Astrocyte (in vitro differentiated cells and primary cell): Measurements from ENCODE around the gene PCDH10. TPM values are rescaled to one million over a fixed set of nuclear protein-coding genes. Genes with fewer than 3 reads are reported as not detected.
"Not testable (repeated sequence)": the region's sequence is repeated elsewhere in the genome, so short reads cannot be mapped to it uniquely, and the experiment has no call there.

ENCODE experiments used
- DNase-seq: peaks from one replicate; pipeline ENCODE4 v3.0.0-alpha.2; 2010; ENCODE audit warnings: low read depth
- FAIRE-seq: peaks from 2 replicates; lab custom pipeline; 2011; peaks lifted over from hg19 to GRCh38; lab: Jason Lieb, UNC
- H2AFZ ChIP-seq: 2 replicates; pipeline ENCODE4 v1.6.0; 2012; ENCODE audit warnings: low read depth, low read length, inconsistent platforms
- H3K27ac ChIP-seq: 2 replicates; pipeline ENCODE4 v1.5.1; 2011; ENCODE audit warnings: low read depth, low read length, inconsistent platforms
- H3K27me3 ChIP-seq: 2 replicates; pipeline ENCODE4 v1.6.0; 2011; ENCODE audit warnings: low read length, inconsistent platforms; ENCODE audit not compliant: insufficient read depth
- H3K36me3 ChIP-seq: 2 replicates; pipeline ENCODE4 v1.5.1; 2011; ENCODE audit warnings: low read length, inconsistent platforms; ENCODE audit not compliant: insufficient read depth
- H3K4me1 ChIP-seq: 2 replicates; pipeline ENCODE4 v1.5.1; 2011; ENCODE audit warnings: low read length, inconsistent platforms; ENCODE audit not compliant: insufficient read depth
- H3K4me2 ChIP-seq: 2 replicates; pipeline ENCODE4 v1.6.0; 2012; ENCODE audit warnings: low read length, inconsistent platforms
- H3K4me3 ChIP-seq: 2 replicates; pipeline ENCODE4 v1.5.1; 2011; ENCODE audit warnings: low read depth, mild to moderate bottlenecking, low read length, inconsistent platforms; ENCODE audit not compliant: insufficient read depth
- H3K79me2 ChIP-seq: 2 replicates; pipeline ENCODE4 v1.6.0; 2012; ENCODE audit warnings: mild to moderate bottlenecking, low read length, inconsistent platforms; ENCODE audit not compliant: insufficient read depth
- H3K9ac ChIP-seq: 2 replicates; pipeline ENCODE4 v1.6.0; 2012; ENCODE audit warnings: mild to moderate bottlenecking, low read length, inconsistent platforms
- H3K9me3 ChIP-seq: 2 replicates; pipeline ENCODE4 v1.5.1; 2012; ENCODE audit warnings: low read depth, mild to moderate bottlenecking, low read length, inconsistent platforms; ENCODE audit not compliant: insufficient read depth
- H4K20me1 ChIP-seq: 2 replicates; pipeline ENCODE4 v1.6.0; 2012; ENCODE audit warnings: low read length, inconsistent platforms; ENCODE audit not compliant: insufficient read depth
- H3K27ac Mint-ChIP-seq: one replicate; pipeline ENCODE4 v1.8.0; 2021; ENCODE audit warnings: mild to moderate bottlenecking, mixed read lengths; ENCODE audit not compliant: unreplicated experiment
- H3K27me3 Mint-ChIP-seq: one replicate; pipeline ENCODE4 v1.8.0; 2021; ENCODE audit warnings: low read depth, mixed read lengths; ENCODE audit not compliant: unreplicated experiment
- H3K36me3 Mint-ChIP-seq: one replicate; pipeline ENCODE4 v1.8.0; 2021; ENCODE audit warnings: low read depth, mixed read lengths; ENCODE audit not compliant: unreplicated experiment
- H3K4me1 Mint-ChIP-seq: one replicate; pipeline ENCODE4 v1.8.0; 2021; ENCODE audit warnings: low read depth, mixed read lengths; ENCODE audit not compliant: unreplicated experiment
- H3K4me3 Mint-ChIP-seq: one replicate; pipeline ENCODE4 v1.8.0; 2021; ENCODE audit warnings: mild to moderate bottlenecking, moderate library complexity, mixed read lengths; ENCODE audit not compliant: unreplicated experiment
- H3K9me3 Mint-ChIP-seq: one replicate; pipeline ENCODE4 v1.8.0; 2021; ENCODE audit warnings: mild to moderate bottlenecking, mixed read lengths; ENCODE audit not compliant: unreplicated experiment
- EZH2 ChIP-seq: IDR thresholded peaks from 2 replicates; pipeline ENCODE4 v1.6.1; 2012; ENCODE audit warnings: mild to moderate bottlenecking, low read length, inconsistent platforms; ENCODE audit not compliant: insufficient read depth
- total RNA-seq: library from RNA; stranded (reverse); gene quantifications from 2 replicates; pipeline ENCODE4 v1.2.1, GENCODE V29; 2021
- TF ChIP-seq, protein P1 (sequence below): IDR thresholded peaks from 2 replicates; pipeline ENCODE4 v1.5.1; 2011; ENCODE audit warnings: low read depth, mild to moderate bottlenecking, inconsistent platforms, low read length, moderate library complexity; ENCODE audit not compliant: insufficient read depth

The PCDH10 gene
- total RNA-seq, 1 donor from 2014 or later, result 12.5 TPM

DNA sequence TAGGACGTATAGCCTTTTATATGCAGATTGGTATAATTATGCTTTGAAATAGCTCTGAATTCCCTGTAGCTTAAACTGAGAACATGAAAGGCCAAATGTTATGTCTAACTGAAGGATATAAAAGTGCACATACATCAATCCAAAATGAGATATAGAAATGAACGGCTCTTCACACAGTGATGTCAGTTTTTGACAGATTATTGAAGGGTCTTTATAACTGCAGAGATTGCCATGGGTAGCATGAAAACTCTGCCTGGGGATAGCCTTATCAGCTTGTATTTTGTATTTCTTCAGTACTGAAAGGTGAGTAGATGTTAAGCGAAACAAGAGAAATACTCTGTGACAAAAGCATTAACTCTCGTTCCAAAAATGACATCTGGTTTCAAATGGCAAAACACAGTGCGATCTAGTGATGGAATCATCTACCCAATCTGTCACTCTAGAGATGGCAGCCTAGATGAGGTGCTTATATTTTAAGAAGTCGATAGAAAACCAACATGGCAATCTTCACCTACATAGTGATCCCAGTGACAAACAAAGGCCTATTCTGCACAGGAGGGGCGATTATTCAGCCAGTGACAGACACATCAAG is 59.7 kb downstream of the PCDH10 start:
- H3K4me3 ChIP-seq, result no peak overlapping the region
- no peaks in the 10 kb centered on the region for H3K9me3 ChIP-seq
- H3K27ac Mint-ChIP-seq, result no peak overlapping the region
- DNase-seq (no peak), FAIRE-seq (no peak)
- TF ChIP-seq EZH2, result no peak
- TF ChIP-seq, protein P1, sequence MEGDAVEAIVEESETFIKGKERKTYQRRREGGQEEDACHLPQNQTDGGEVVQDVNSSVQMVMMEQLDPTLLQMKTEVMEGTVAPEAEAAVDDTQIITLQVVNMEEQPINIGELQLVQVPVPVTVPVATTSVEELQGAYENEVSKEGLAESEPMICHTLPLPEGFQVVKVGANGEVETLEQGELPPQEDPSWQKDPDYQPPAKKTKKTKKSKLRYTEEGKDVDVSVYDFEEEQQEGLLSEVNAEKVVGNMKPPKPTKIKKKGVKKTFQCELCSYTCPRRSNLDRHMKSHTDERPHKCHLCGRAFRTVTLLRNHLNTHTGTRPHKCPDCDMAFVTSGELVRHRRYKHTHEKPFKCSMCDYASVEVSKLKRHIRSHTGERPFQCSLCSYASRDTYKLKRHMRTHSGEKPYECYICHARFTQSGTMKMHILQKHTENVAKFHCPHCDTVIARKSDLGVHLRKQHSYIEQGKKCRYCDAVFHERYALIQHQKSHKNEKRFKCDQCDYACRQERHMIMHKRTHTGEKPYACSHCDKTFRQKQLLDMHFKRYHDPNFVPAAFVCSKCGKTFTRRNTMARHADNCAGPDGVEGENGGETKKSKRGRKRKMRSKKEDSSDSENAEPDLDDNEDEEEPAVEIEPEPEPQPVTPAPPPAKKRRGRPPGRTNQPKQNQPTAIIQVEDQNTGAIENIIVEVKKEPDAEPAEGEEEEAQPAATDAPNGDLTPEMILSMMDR, result no peak
- no peaks in the 10 kb centered on the region for H3K36me3 ChIP-seq
- H3K27ac ChIP-seq, result no peak overlapping the region
- no peaks in the 10 kb centered on the region for H3K27me3 ChIP-seq
- H3K27me3 Mint-ChIP-seq, result no peaks in the 10 kb centered on the region
- no peaks in the 10 kb centered on the region for H3K4me1 ChIP-seq
- H3K4me1 Mint-ChIP-seq, result no peaks in the 10 kb centered on the region
- no peak overlapping the region for H3K4me3 Mint-ChIP-seq
- H3K79me2 ChIP-seq, result no peaks in the 10 kb centered on the region
- no peak overlapping the region for H3K9ac ChIP-seq
- no peak overlapping the region for H3K4me2 ChIP-seq
- H3K36me3 Mint-ChIP-seq, result no peaks in the 10 kb centered on the region
- H3K9me3 Mint-ChIP-seq, result peaks cover 7% of the 10 kb centered on the region
- H4K20me1 ChIP-seq, result no peaks in the 10 kb centered on the region
- H2AFZ ChIP-seq, result no peak overlapping the region

DNA sequence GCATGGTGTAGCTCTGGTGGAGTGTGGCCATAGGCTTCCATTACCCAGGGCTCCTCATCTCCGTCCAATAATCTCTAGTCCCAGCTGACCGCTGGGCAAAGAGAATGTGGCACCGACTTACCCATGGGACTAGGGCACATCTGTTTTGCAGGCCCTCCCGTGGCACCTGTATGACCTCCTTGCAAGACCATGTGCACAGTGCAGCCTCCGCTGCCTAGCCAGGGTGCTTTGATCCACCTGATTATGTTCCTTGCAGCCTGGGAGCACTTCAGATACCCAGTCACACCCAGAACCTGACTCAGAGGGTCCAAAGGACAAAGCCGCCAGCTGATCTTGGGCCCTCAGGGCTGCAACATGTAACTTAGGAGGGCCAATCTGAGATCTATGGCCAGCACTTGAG is 84.8 kb downstream of the PCDH10 start:
- H3K36me3 ChIP-seq, result no peaks in the 10 kb centered on the region
- no peaks in the 10 kb centered on the region for H3K9me3 ChIP-seq
- no peak overlapping the region for H3K27ac ChIP-seq
- Mint-ChIP-seq H3K27ac (no peak overlapping the region), H3K4me1 (no peaks in the 10 kb centered on the region), H3K36me3 (no peaks in the 10 kb centered on the region), H3K4me3 (no peak overlapping the region), H3K9me3 (no peaks in the 10 kb centered on the region), H3K27me3 (no peaks in the 10 kb centered on the region)
- H2AFZ ChIP-seq, result no peak overlapping the region
- FAIRE-seq (no peak), DNase-seq (no peak)
- H3K79me2 ChIP-seq, result no peaks in the 10 kb centered on the region
- H4K20me1 ChIP-seq, result no peaks in the 10 kb centered on the region
- no peaks in the 10 kb centered on the region for H3K27me3 ChIP-seq
- no peak overlapping the region for H3K4me2 ChIP-seq
- H3K4me1 ChIP-seq, result no peaks in the 10 kb centered on the region
- H3K4me3 ChIP-seq, result no peak overlapping the region
- no peak overlapping the region for H3K9ac ChIP-seq
- TF ChIP-seq EZH2, result no peak
- TF ChIP-seq, protein P1, result no peak

DNA sequence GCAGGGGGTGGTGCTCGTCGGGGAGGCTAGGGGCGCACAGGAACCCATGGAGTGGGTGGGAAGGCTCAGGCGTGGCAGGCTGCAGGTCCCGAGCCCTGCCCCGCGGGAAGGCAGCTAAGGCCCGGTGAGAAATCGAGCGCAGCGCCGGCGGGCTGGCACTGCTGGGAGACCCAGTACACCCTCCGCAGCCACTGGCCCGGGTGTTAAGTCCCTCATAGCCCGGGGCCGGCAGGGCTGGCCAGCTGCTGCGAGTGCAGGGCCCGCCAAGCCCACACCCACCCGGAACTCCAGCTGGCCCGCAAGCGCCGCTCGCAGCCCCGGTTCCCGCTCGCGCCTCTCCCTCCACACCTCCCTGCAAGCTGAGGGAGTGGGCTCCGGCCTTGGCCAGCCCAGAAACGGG is 91.4 kb downstream of the PCDH10 start:
- H3K9ac ChIP-seq, H3K4me3 Mint-ChIP-seq, H3K9me3 ChIP-seq, H3K36me3 Mint-ChIP-seq, H2AFZ ChIP-seq, FAIRE-seq, H3K9me3 Mint-ChIP-seq, DNase-seq, H4K20me1 ChIP-seq, H3K36me3 ChIP-seq, H3K4me2 ChIP-seq, H3K4me3 ChIP-seq, H3K4me1 ChIP-seq, H3K27me3 Mint-ChIP-seq, H3K27ac ChIP-seq, H3K4me1 Mint-ChIP-seq, H3K27me3 ChIP-seq, H3K27ac Mint-ChIP-seq, H3K79me2 ChIP-seq: not testable (repeated sequence)
